Keratinocyte (primary cell): ENCODE data around the gene ABCA12. TPM values are rescaled to one million over a fixed set of nuclear protein-coding genes. Genes with fewer than 3 reads are reported as not detected.

Experiments used
- DNase-seq: peaks from one replicate; pipeline ENCODE4 v3.0.0-alpha.2; 2011; ENCODE audit warnings: low read depth, missing footprints, low spot score
- FAIRE-seq: peaks from 2 replicates; lab custom pipeline; 2011; peaks lifted over from hg19 to GRCh38; lab: Jason Lieb, UNC
- H2AFZ ChIP-seq: 2 replicates; pipeline ENCODE4 v1.6.0; 2012; ENCODE audit warnings: low read length, control low read depth, inconsistent platforms; ENCODE audit not compliant: control insufficient read depth
- H3K27ac ChIP-seq: 2 replicates; pipeline ENCODE4 v1.5.1; 2011; ENCODE audit warnings: low read length; ENCODE audit not compliant: control insufficient read depth, insufficient read depth
- H3K27me3 ChIP-seq: 3 replicates; pipeline ENCODE4 v1.6.0; 2011; ENCODE audit warnings: low read length; ENCODE audit not compliant: control insufficient read depth, insufficient read depth; ENCODE audit errors: extremely low read depth
- H3K36me3 ChIP-seq, 2 experiments: 2 replicates in 1 of 2; 3 replicates in 1 of 2; pipeline ENCODE4 v1.5.1; 2011; ENCODE audit warnings: low read length in 2 of 2, mild to moderate bottlenecking in 1 of 2; ENCODE audit not compliant: control insufficient read depth in 2 of 2, insufficient read depth in 2 of 2; ENCODE audit errors: extremely low read depth in 1 of 2
- H3K4me1 ChIP-seq: 3 replicates; pipeline ENCODE4 v1.5.1; 2011; ENCODE audit warnings: low read length; ENCODE audit not compliant: control insufficient read depth, insufficient read depth; ENCODE audit errors: extremely low read depth
- H3K4me2 ChIP-seq: 3 replicates; pipeline ENCODE4 v1.6.0; 2011; ENCODE audit warnings: low read depth, low read length; ENCODE audit not compliant: control insufficient read depth, insufficient read depth; ENCODE audit errors: extremely low read depth
- H3K4me3 ChIP-seq, 3 experiments: fragments of 200-600 bp in 1 of 3; sonication (generic) in 1 of 3; 2 replicates in 2 of 3; 3 replicates in 1 of 3; pipeline ENCODE4 v1.5.1; 2011 to 2016; ENCODE audit warnings: low read length in 3 of 3, mild to moderate bottlenecking in 3 of 3, control low read depth in 2 of 3, inconsistent platforms in 1 of 3, low read depth in 1 of 3, mixed read lengths in 1 of 3, mixed run types in 1 of 3, moderate library complexity in 1 of 3; ENCODE audit not compliant: control insufficient read depth in 2 of 3, insufficient read depth in 2 of 3; ENCODE audit errors: extremely low read depth in 1 of 3
- H3K79me2 ChIP-seq: 2 replicates; pipeline ENCODE4 v1.6.0; 2012; ENCODE audit warnings: low read length; ENCODE audit not compliant: control insufficient read depth, insufficient read depth
- H3K9ac ChIP-seq: 3 replicates; pipeline ENCODE4 v1.6.0; 2011; ENCODE audit warnings: low read length; ENCODE audit not compliant: control insufficient read depth, insufficient read depth; ENCODE audit errors: extremely low read depth
- H3K9me1 ChIP-seq: 3 replicates; pipeline ENCODE4 v1.6.0; 2011; ENCODE audit warnings: low read length; ENCODE audit not compliant: control insufficient read depth, insufficient read depth; ENCODE audit errors: extremely low read depth
- H3K9me3 ChIP-seq: 2 replicates; pipeline ENCODE4 v1.5.1; 2012; ENCODE audit warnings: low read depth, low read length; ENCODE audit not compliant: control insufficient read depth
- H4K20me1 ChIP-seq: 3 replicates; pipeline ENCODE4 v1.6.0; 2011; ENCODE audit warnings: low read length; ENCODE audit not compliant: control insufficient read depth, insufficient read depth; ENCODE audit errors: extremely low read depth
- CTCF ChIP-seq, 3 experiments: IDR thresholded peaks in 1 of 3; conservative IDR thresholded peaks in 1 of 3; optimal IDR thresholded peaks in 1 of 3; 2 replicates in 2 of 3; 3 replicates in 1 of 3; pipeline versions ENCODE3 to v1.5.1; 2011; ENCODE audit warnings: low read length in 3 of 3, mild to moderate bottlenecking in 3 of 3, moderate library complexity in 2 of 3, control low read depth in 1 of 3, inconsistent platforms in 1 of 3; ENCODE audit not compliant: insufficient read depth in 2 of 3; ENCODE audit errors: extremely low read depth in 1 of 3
- EZH2 ChIP-seq: IDR thresholded peaks from one replicate; pipeline ENCODE4 v1.6.1; 2012; ENCODE audit warnings: inconsistent platforms, mild to moderate bottlenecking, low read length, moderate library complexity
- dilution Hi-C: fragments of 300-500 bp; cut with MboI; formaldehyde crosslinking; loops from one replicate; pipeline ENCODE4 v1.7.0; 2020; ENCODE audit warnings: low sequenced_read_pairs; ENCODE audit not compliant: extremely low pct_ligation_motif_present
- polyA plus RNA-seq, 5 experiments: library from polyadenylated mRNA; depleted of rRNA in 3 of 5; stranded (reverse) in 3 of 5; stranded (forward) in 1 of 5; unstranded in 1 of 5; fragments of >200 nt; gene quantifications; 1 replicate in 1 of 5; 2 replicates in 3 of 5; 3 replicates in 1 of 5; pipeline versions ENCODE4 v1.2.1 to v1.2.3, GENCODE V29; 2011 to 2012; ENCODE audit warnings: missing spikeins in 2 of 5, low read depth in 1 of 5, low replicate concordance in 1 of 5

ABCA12 gene
- polyA plus RNA-seq, 1 donor (not counting 4 experiments of a cell fraction or from before 2014, with no cell fraction given), result 10.9 TPM

GRCh38 chr2:215029936-215030335 is 108.5 kb downstream of the ABCA12 start:
- Histone ChIP-seq H3K36me3 (no peaks in the 10 kb centered on the region), H3K9me3 (no peaks in the 10 kb centered on the region), H3K9ac (no peak overlapping the region), H3K27me3 (no peaks in the 10 kb centered on the region), H4K20me1 (no peaks in the 10 kb centered on the region), H3K9me1 (no peaks in the 10 kb centered on the region), H3K4me3 (no peak overlapping the region), H2AFZ (no peak overlapping the region), H3K27ac (no peak overlapping the region), H3K4me1 (no peaks in the 10 kb centered on the region), H3K4me2 (no peak overlapping the region), H3K79me2 (no peaks in the 10 kb centered on the region)
- no peak for TF ChIP-seq EZH2
- TF ChIP-seq CTCF (optimal IDR thresholded peaks at IDR 0.05 in 1 of 3, IDR thresholded peaks at IDR 0.05 in 1 of 3, conservative IDR thresholded peaks at IDR 0.05 in 1 of 3; ENCODE audit: extremely low read depth in 1 of 3, insufficient read depth in 2 of 3, low read length in 3 of 3), result no peak
- DNase-seq (no peak), FAIRE-seq (no peak)
- dilution Hi-C loops, result no loop called here

- Histone ChIP-seq H2AFZ (no peak overlapping the region), H3K79me2 (no peaks in the 10 kb centered on the region), H3K9me3 (no peaks in the 10 kb centered on the region), H3K4me1 (no peaks in the 10 kb centered on the region), H3K4me2 (no peak overlapping the region), H3K27me3 (no peaks in the 10 kb centered on the region), H3K36me3 (no peaks in the 10 kb centered on the region), H3K27ac (no peak overlapping the region), H3K9me1 (no peaks in the 10 kb centered on the region), H3K4me3 (no peak overlapping the region), H4K20me1 (no peaks in the 10 kb centered on the region), H3K9ac (no peak overlapping the region)
- dilution Hi-C loops, result no loop called here
- TF ChIP-seq CTCF (optimal IDR thresholded peaks at IDR 0.05 in 1 of 3, IDR thresholded peaks at IDR 0.05 in 1 of 3, conservative IDR thresholded peaks at IDR 0.05 in 1 of 3; ENCODE audit: extremely low read depth in 1 of 3, insufficient read depth in 2 of 3, low read length in 3 of 3) (no peak), EZH2 (no peak)
- no peak for FAIRE-seq
- no peak for DNase-seq
Observed at GRCh38 chr2:215028231-215028630, 110.2 kb downstream of the ABCA12 start.
